SKM-1 treated with dmso at 0.1 percent for 144 hours (cell line): ENCODE measurements around the gene TAS1R3.

ENCODE experiments used
- DNase-seq: peaks from one replicate; lab custom pipeline; 2025; ENCODE audit not compliant: unreplicated experiment; lab: John Stamatoyannopoulos, UW

TAS1R3 gene

GRCh38 chr1:1335792-1336248 lies 4.7 kb downstream of the TAS1R3 start:
- DNase-seq = no peak

DNA sequence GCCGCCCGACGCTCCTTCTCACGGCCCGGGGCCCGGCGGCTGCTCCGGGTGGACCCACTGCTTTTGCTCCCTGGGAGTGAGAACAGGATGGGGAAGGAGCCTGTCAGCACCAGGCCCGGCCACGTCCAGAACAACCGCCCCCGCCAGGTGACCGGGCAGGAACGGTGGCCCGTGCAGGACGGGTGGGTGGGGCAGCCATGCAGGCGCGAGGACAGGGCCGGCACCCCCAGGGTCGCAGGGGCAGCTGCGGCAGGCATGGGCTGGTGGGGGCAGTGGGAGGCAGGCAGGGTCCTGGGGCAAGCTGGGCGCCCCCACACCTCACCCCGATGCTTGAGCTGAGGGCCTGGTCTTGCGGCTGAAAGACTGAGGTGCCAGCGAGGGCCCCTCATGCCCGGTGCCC lies 5.4 kb downstream of the TAS1R3 start:
- no peak for DNase-seq

GRCh38 chr1:1336931-1337792 lies 6.1 kb downstream of the TAS1R3 start:
- DNase-seq = no peak

GRCh38 chr1:1337793-1338147 lies 6.7 kb downstream of the TAS1R3 start:
- no peak for DNase-seq

GRCh38 chr1:1338278-1338677 lies 7.2 kb downstream of the TAS1R3 start:
- DNase-seq = no peak

GRCh38 chr1:1340185-1340584 lies 9.1 kb downstream of the TAS1R3 start:
- DNase-seq = no peak

- no peak for DNase-seq
These were observed 9.9 kb downstream of the TAS1R3 start for GRCh38 chr1:1340791-1341548.

DNA sequence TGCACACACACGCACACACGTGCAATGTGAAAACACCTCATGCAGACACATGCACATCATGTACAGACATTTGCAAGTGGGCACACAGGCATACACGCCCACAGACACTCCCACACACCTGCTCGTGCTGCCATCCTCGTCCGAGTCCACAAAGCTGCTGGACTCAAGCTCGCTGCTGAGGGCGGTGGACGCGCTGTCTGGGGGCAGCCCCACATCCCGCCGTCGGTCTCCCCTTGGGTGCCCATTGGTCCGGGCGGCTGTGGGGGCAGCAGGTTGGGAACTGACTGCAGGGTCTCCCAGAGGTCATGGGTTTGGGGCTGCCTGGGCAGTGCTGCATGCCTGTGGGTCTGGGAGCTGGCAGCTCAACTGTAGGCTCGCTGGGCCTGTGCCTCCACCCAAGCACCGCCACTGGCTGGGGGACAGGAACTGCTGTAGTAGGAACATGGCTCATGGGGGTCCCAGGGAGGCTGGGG lies 10.5 kb downstream of the TAS1R3 start:
- DNase-seq = no peak

- no peak for DNase-seq
These were observed 11.0 kb downstream of the TAS1R3 start for GRCh38 chr1:1342061-1342562.

GRCh38 chr1:1342584-1343115 lies 11.6 kb downstream of the TAS1R3 start:
- DNase-seq = no peak

- DNase-seq = no peak
These were observed 12.8 kb downstream of the TAS1R3 start for GRCh38 chr1:1343811-1344421.

- peak; percentile 20 for DNase-seq
These were observed 13.7 kb downstream of the TAS1R3 start for GRCh38 chr1:1344655-1345361.

DNA sequence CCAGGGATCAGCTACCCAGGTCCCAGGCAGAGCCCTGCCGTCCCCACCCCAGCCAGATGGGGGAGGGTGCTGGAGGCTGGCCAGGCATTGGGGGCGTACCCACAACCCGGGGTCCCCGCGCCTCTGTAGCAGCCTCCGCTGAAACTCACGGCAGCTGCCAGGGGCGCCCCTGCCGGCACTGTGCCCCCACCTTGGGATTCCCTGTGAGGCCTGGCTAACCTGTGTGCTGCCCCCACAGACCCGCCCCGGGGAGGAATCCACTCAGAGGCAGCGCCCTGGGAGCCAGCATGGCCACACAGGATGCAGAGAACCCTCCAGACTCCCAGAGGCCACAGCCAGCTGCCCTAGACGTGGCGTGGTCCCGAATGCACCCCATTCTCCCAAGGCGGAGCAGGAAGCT lies 14.3 kb downstream of the TAS1R3 start:
- no peak for DNase-seq

- no peak for DNase-seq
These were observed 14.9 kb downstream of the TAS1R3 start for GRCh38 chr1:1345860-1346500.

GRCh38 chr1:1346501-1346890 lies 15.4 kb downstream of the TAS1R3 start:
- no peak for DNase-seq

- no peak for DNase-seq
These were observed 16.0 kb downstream of the TAS1R3 start for GRCh38 chr1:1347026-1347595.

DNA sequence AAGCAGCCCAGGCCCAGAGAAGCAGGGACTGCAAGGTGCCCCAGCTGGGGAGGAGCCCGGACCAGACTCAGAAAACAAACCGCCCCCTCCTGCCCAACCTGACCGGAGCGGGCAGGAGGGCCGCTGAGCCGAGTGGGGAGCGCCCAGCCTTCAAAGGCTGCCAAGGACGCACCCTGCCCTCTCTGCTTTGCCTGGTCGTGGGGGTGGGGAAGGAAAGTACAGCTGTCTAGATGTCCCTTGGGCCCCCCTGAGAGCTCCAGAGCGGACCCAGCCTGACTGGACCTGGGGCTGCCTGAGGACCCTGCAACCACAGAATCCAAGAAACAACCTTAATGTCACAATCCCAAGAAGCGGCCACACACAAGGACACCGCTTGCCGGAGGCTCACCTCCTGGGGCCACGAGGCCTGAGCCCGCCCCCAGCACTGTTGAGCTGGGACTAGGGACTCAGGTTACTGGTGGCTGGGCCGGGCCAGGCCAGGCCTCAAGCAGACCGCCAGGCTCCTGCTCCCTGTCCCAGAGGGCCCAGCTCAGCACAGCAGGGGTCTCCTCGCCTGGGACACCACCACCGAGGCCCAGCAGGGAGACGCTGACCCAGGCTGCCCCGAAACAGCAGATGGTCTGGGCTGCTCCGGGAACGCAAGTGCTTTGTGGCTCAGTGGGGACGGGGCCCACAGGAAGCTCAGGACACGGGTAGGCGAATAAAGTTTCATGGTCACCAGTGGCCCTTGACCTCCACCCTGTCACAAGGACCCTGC lies 16.8 kb downstream of the TAS1R3 start:
- no peak for DNase-seq

DNA sequence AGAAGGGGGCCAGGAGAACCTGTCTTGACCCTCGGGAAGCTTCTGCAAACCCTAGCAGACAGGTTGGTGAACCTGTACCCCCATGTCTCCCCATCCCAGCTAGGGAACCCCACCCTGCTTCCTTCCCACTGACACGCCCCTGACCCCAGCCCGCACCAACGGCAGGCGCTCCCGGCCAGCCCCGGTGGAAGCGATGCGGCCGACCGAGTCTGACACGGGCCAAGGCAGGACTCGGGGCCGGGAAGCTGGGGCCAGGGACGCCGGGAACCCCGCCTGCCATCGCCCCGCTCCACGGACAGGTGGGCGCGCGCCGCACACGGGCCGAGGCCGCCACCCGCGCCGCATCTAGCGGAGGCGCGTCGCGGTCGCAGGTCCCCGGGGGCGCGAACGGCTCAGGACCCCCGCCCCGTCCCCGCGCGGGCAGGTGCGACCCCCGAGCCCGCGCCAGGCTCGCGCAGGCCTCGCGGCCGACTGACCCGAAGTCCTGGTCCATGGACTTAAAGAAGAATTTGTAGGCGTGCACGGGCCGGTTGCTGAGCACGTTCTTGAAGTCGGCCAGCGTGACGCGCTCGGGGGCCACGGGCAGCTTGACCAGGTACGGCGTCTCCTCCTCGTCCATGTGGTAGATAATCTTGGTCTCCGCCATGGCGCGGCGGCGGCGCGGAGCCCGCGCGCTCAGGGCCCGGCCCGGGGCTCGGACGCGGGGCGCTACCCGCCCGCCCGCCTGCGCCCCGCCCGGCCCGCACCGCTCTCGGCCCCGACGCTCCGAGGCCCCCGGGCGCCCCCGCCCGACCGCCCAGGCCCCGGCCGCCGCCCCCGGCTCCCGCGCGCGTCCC lies 17.6 kb downstream of the TAS1R3 start:
- DNase-seq = no peak
